GM12878 (cell line): Measurements from ENCODE around the gene IPCEF1. TPM values are rescaled to one million over a fixed set of nuclear protein-coding genes. Genes with fewer than 3 reads are reported as not detected.
A peak's percentile ranks its signal among the peaks of the same experiment; 100 is the strongest.

ENCODE experiments used
- ATAC-seq: fragments of 200-7000 bp; cut with Tn5 transposase; 3 replicates; pipeline ENCODE4 v1.9.1; 2020; ENCODE audit warnings: mild to moderate bottlenecking, moderate library complexity
- BruUV-seq: library from RNA; stranded (reverse); fragments of 400-500 nt; replicated peaks from 2 replicates; lab custom pipeline; 2021; lab: Mats Ljungman, UMichigan
- CTCF ChIA-PET: fragments of 300-600 bp; sonication (Branson Sonifier 250); formaldehyde crosslinking; extraction: SDS; loops from one replicate; lab custom pipeline; 2021; ENCODE audit warnings: inconsistent platforms; lab: Yijun Ruan, JAX
- POLR2A ChIA-PET: fragments of 350-600 bp; formaldehyde crosslinking; extraction: SDS; loops from one replicate; lab custom pipeline; 2021; ENCODE audit warnings: inconsistent platforms; lab: Charles Lee
- RAD21 ChIA-PET: fragments of 300-600 bp; sonication (Branson Sonifier 250); formaldehyde crosslinking; loops from one replicate; lab custom pipeline; 2023; ENCODE audit warnings: antibody characterized with exemption; ENCODE audit not compliant: unreplicated experiment; lab: Charles Lee
- SMC1A ChIA-PET: fragments of 300-600 bp; sonication (Branson Sonifier 250); formaldehyde crosslinking; loops from one replicate; lab custom pipeline; 2023; ENCODE audit not compliant: unreplicated experiment, uncharacterized antibody; lab: Charles Lee
- DNase-seq: peaks from one replicate; pipeline ENCODE4 v3.0.0-alpha.2; 2011; ENCODE audit warnings: low read depth, low spot score
- FAIRE-seq: peaks from 3 replicates; lab custom pipeline; 2011; peaks lifted over from hg19 to GRCh38; lab: Jason Lieb, UNC
- H2AFZ ChIP-seq: 2 replicates; pipeline ENCODE4 v1.6.0; 2011; ENCODE audit warnings: low read depth, low read length, control low read depth; ENCODE audit not compliant: control insufficient read depth
- H3K27ac ChIP-seq: 2 replicates; pipeline ENCODE4 v1.5.1; 2011; ENCODE audit warnings: control low read depth; ENCODE audit not compliant: control insufficient read depth, insufficient read depth
- H3K27me3 ChIP-seq, 2 experiments: replicated peaks in 1 of 2; 2 replicates each; pipeline versions ENCODE4 v1.6.0 to v1.6.1; 2011; ENCODE audit warnings: low read length in 1 of 2; ENCODE audit not compliant: control insufficient read depth in 2 of 2, insufficient read depth in 2 of 2
- H3K36me3 ChIP-seq, 2 experiments: 2 replicates each; pipeline ENCODE4 v1.5.1; 2011; ENCODE audit warnings: low read length in 1 of 2; ENCODE audit not compliant: control insufficient read depth in 2 of 2, insufficient read depth in 2 of 2
- H3K4me1 ChIP-seq: 2 replicates; pipeline ENCODE4 v1.6.1; 2011; ENCODE audit warnings: mild to moderate bottlenecking, low read length, moderate library complexity, mixed read lengths; ENCODE audit not compliant: control insufficient read depth, insufficient read depth
- H3K4me2 ChIP-seq: 2 replicates; pipeline ENCODE4 v1.6.0; 2011; ENCODE audit warnings: control low read depth; ENCODE audit not compliant: control insufficient read depth, insufficient read depth
- H3K4me3 ChIP-seq: fragments of 200-600 bp; sonication (generic); 2 replicates; pipeline ENCODE4 v1.5.1; 2016
- H3K79me2 ChIP-seq: 2 replicates; pipeline ENCODE4 v1.6.0; 2011; ENCODE audit warnings: low read length; ENCODE audit not compliant: control insufficient read depth, insufficient read depth
- H3K9ac ChIP-seq: 2 replicates; pipeline ENCODE4 v1.8.0; 2011; ENCODE audit warnings: low read length, control low read depth, mixed read lengths; ENCODE audit not compliant: control insufficient read depth, insufficient read depth
- H3K9me3 ChIP-seq: replicated peaks from 3 replicates; pipeline ENCODE4 v1.5.1; 2011; ENCODE audit warnings: mild to moderate bottlenecking, low read length; ENCODE audit not compliant: control insufficient read depth, insufficient read depth
- H4K20me1 ChIP-seq: 2 replicates; pipeline ENCODE4 v1.6.0; 2011; ENCODE audit not compliant: control insufficient read depth, insufficient read depth
- ATF7 ChIP-seq: fragments of 450-650 bp; IDR thresholded peaks from 2 replicates; pipeline ENCODE4 v1.6.1; 2016; ENCODE audit warnings: low read depth, mild to moderate bottlenecking
- BRCA1 ChIP-seq: IDR thresholded peaks from 2 replicates; pipeline ENCODE4 v1.6.1; 2011; ENCODE audit warnings: low read depth, low read length, improper control_type of control experiment
- CTCF ChIP-seq, 3 experiments: IDR thresholded peaks in 2 of 3; conservative IDR thresholded peaks in 1 of 3; 2 replicates each; pipeline ENCODE4 v1.5.1; 2011; ENCODE audit warnings: low read depth in 3 of 3, low read length in 3 of 3, mild to moderate bottlenecking in 3 of 3, control low read depth in 2 of 3, moderate library complexity in 2 of 3, inconsistent platforms in 1 of 3, mixed read lengths in 1 of 3; ENCODE audit not compliant: control insufficient read depth in 2 of 3, insufficient read depth in 1 of 3; ENCODE audit errors: extremely low read depth in 1 of 3
- FOS ChIP-seq: IDR thresholded peaks from 3 replicates; pipeline ENCODE4 v1.6.1; 2011; ENCODE audit warnings: borderline replicate concordance; ENCODE audit not compliant: insufficient read length; ENCODE audit errors: extremely low read depth
- MTA3 ChIP-seq: IDR thresholded peaks from 2 replicates; pipeline ENCODE4 v1.6.1; 2012; ENCODE audit warnings: low read length, inconsistent platforms, borderline replicate concordance
- NR2C2 ChIP-seq: IDR thresholded peaks from 2 replicates; pipeline ENCODE4 v1.6.1; 2011; ENCODE audit warnings: borderline replicate concordance, low read depth; ENCODE audit not compliant: control insufficient read depth, insufficient read length
- POLR2AphosphoS2 ChIP-seq: IDR thresholded peaks from 2 replicates; pipeline ENCODE4 v1.6.1; 2011; ENCODE audit warnings: low read depth, mild to moderate bottlenecking, low read length, improper control_type of control experiment, moderate library complexity
- POLR2AphosphoS5 ChIP-seq: IDR thresholded peaks from 2 replicates; pipeline ENCODE4 v1.6.1; 2011; ENCODE audit warnings: mild to moderate bottlenecking, low read length, inconsistent platforms
- RAD21 ChIP-seq: IDR thresholded peaks from 2 replicates; pipeline ENCODE4 v1.6.1; 2011; ENCODE audit warnings: mild to moderate bottlenecking, low read depth, low read length, moderate library complexity; ENCODE audit not compliant: insufficient read depth
- RBBP5 ChIP-seq: fragments of 200-600 bp; sonication (generic); conservative IDR thresholded peaks from 2 replicates; pipeline ENCODE4 v1.6.1; 2016
- SMC3 ChIP-seq: IDR thresholded peaks from 2 replicates; pipeline ENCODE4 v1.6.1; 2011; ENCODE audit warnings: low read length, improper control_type of control experiment, borderline replicate concordance
- ZBTB40 ChIP-seq: fragments of 450-650 bp; IDR thresholded peaks from 2 replicates; pipeline ENCODE4 v1.6.1; 2016; ENCODE audit warnings: mild to moderate bottlenecking, moderate library complexity, borderline replicate concordance
- WGBS: methylation state at CpG from one replicate; pipeline ENCODE4 v1.1.6; 2016; ENCODE audit warnings: low lambda C conversion rate; ENCODE audit not compliant: insufficient replicate concordance, insufficient coverage; ENCODE audit errors: missing lambda C conversion rate; 5-methylcytosine and 5-hydroxymethylcytosine counted together
- in situ Hi-C: fragments of 300-500 bp; cut with MboI; formaldehyde crosslinking; loops from 9 replicates; pipeline ENCODE4 v1.14.3; 2018; ENCODE audit warnings: mixed read lengths
- intact Hi-C: fragments of 100-400 bp; cut with micrococcal nuclease; formaldehyde crosslinking; loops from one replicate; pipeline ENCODE4 v1.14.2; 2022; ENCODE audit not compliant: unreplicated experiment
- polyA plus RNA-seq, 11 experiments: library from polyadenylated mRNA; depleted of rRNA in 4 of 11; unstranded in 6 of 11; stranded (reverse) in 5 of 11; fragments of >200 nt; fragmentation: Nextera tagmentation in 4 of 11; fragmentation: Illumina TruSeq in 1 of 11; extraction: Ambion mirVana in 4 of 11; extraction: Trizol in 1 of 11; gene quantifications; 1 replicate in 1 of 11; 2 replicates in 10 of 11; pipeline versions ENCODE4 v1.2.1 to v1.2.3, GENCODE V29; 2011 to 2016; ENCODE audit warnings: inconsistent platforms in 2 of 11, missing spikeins in 2 of 11, low read depth in 1 of 11
- total RNA-seq, 4 experiments: library from RNA; depleted of rRNA in 3 of 4; stranded (reverse); fragments of >200 nt in 3 of 4; fragmentation: Illumina TruSeq in 1 of 4; extraction: Trizol in 1 of 4; gene quantifications; 2 replicates each; pipeline versions ENCODE4 v1.2.1 to v1.2.3, GENCODE V29; 2013 to 2021
- TF ChIP-seq, protein P1 (sequence below): IDR thresholded peaks from 2 replicates; pipeline ENCODE4 v1.6.1; 2012; ENCODE audit warnings: low read depth, low read length, improper control_type of control experiment
- TF ChIP-seq, protein P2 (sequence below): fragments of 450-650 bp; IDR thresholded peaks from 2 replicates; pipeline ENCODE4 v1.6.1; 2017; ENCODE audit warnings: mild to moderate bottlenecking

The IPCEF1 gene
- total and polyA plus RNA-seq, 10 of the 15 experiments (the other 5 are each of a cell fraction or from before 2014, with no cell fraction given): 1.3 to 137 (median 4.2) TPM

GRCh38 chr6:154370545-154370944 lies 13.9 kb upstream of the IPCEF1 start:
- Histone ChIP-seq H3K79me2 (no peaks in the 10 kb centered on the region), H3K36me3 (no peaks in the 10 kb centered on the region), H3K4me1 (no peaks in the 10 kb centered on the region), H2AFZ (no peak overlapping the region), H3K9me3 (no peaks in the 10 kb centered on the region), H3K4me2 (no peak overlapping the region), H3K27me3 (no peaks in the 10 kb centered on the region; a peak in 1 of 4 replicates), H3K27ac (no peak overlapping the region), H3K9ac (no peak overlapping the region), H4K20me1 (no peaks in the 10 kb centered on the region), H3K4me3 (no peak overlapping the region)
- peak; percentile 68 for ATAC-seq
- no peak for DNase-seq
- ChIA-PET CTCF (interaction anchor here (0.6 to 2.5 kb wide), 12 partner anchors 16 to 1517 kb away, joined by 3 to 25 read pairs (median 5); no protein-coding TSS in a partner anchor), SMC1A (interaction anchor here (0.7 to 4.6 kb wide), 8 partner anchors 16 to 218 kb away, joined by 3 to 28 read pairs (median 4); no protein-coding TSS in a partner anchor), POLR2A (no interaction called here), RAD21 (interaction anchor here (1.1 to 1.8 kb wide), 3 partner anchors 93 to 213 kb away, joined by 3 to 8 read pairs (median 3); no protein-coding TSS in a partner anchor)
- in situ Hi-C loops: no loop called here
- intact Hi-C loops: loop anchor here (1.0 kb wide), 1 partner anchor 216 kb away; no protein-coding TSS in a partner anchor
- WGBS: 2% methylated on average over 4 of the region's 4 CpGs
- BruUV-seq: no TSS peak
- FAIRE-seq: peak; percentile 23
- TF ChIP-seq, protein P1, sequence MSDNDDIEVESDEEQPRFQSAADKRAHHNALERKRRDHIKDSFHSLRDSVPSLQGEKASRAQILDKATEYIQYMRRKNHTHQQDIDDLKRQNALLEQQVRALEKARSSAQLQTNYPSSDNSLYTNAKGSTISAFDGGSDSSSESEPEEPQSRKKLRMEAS: no peak
- TF ChIP-seq POLR2AphosphoS2 (no peak), FOS (no peak), MTA3 (no peak), ZBTB40 (no peak), RBBP5 (no peak), RAD21 (peak; percentile 53), NR2C2 (no peak), CTCF (IDR thresholded peaks at IDR 0.05 in 2 of 3, conservative IDR thresholded peaks at IDR 0.05 in 1 of 3; ENCODE audit: control insufficient read depth in 2 of 3, extremely low read depth in 1 of 3, insufficient read depth in 1 of 3, low read depth in 3 of 3, low read length in 3 of 3) (peak; percentile 38 to 55 (median 41); a peak in 5 of 6 replicates), ATF7 (no peak), POLR2AphosphoS5 (no peak), SMC3 (peak; percentile 51; the same call in 1 of the 2 replicates), BRCA1 (no peak)
- TF ChIP-seq, protein P2, sequence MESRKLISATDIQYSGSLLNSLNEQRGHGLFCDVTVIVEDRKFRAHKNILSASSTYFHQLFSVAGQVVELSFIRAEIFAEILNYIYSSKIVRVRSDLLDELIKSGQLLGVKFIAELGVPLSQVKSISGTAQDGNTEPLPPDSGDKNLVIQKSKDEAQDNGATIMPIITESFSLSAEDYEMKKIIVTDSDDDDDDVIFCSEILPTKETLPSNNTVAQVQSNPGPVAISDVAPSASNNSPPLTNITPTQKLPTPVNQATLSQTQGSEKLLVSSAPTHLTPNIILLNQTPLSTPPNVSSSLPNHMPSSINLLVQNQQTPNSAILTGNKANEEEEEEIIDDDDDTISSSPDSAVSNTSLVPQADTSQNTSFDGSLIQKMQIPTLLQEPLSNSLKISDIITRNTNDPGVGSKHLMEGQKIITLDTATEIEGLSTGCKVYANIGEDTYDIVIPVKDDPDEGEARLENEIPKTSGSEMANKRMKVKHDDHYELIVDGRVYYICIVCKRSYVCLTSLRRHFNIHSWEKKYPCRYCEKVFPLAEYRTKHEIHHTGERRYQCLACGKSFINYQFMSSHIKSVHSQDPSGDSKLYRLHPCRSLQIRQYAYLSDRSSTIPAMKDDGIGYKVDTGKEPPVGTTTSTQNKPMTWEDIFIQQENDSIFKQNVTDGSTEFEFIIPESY: no peak
